BE2C (cell line): ENCODE data around the gene PABPC1L2B. TPM values are rescaled to one million over a fixed set of nuclear protein-coding genes. Genes with fewer than 3 reads are reported as not detected.
"Not testable (repeated sequence)": the region's sequence is repeated elsewhere in the genome, so short reads cannot be mapped to it uniquely, and the experiment has no call there.

ENCODE experiments used
- DNase-seq: peaks from one replicate; pipeline ENCODE4 v3.0.0-alpha.2; 2020
- H3K27me3 ChIP-seq: fragments of 250-450 bp; sonication (Bioruptor Pico); 2 replicates; pipeline ENCODE4 v1.5.1; 2020; ENCODE audit warnings: mild to moderate bottlenecking
- H3K36me3 ChIP-seq: fragments of 250-450 bp; sonication (Bioruptor Pico); 2 replicates; pipeline ENCODE4 v1.5.1; 2020; ENCODE audit warnings: mild to moderate bottlenecking
- H3K4me1 ChIP-seq: fragments of 250-450 bp; sonication (Bioruptor Pico); 2 replicates; pipeline ENCODE4 v1.5.1; 2020
- H3K4me3 ChIP-seq: 2 replicates; pipeline ENCODE4 v1.5.1; 2011; ENCODE audit warnings: low read depth, low read length
- H3K9me3 ChIP-seq: fragments of 250-450 bp; sonication (Bioruptor Pico); 2 replicates; pipeline ENCODE4 v1.5.1; 2020
- CTCF ChIP-seq: IDR thresholded peaks from 2 replicates; pipeline ENCODE4 v1.5.1; 2012; ENCODE audit warnings: mild to moderate bottlenecking, low read depth, low read length
- polyA plus RNA-seq: library from polyadenylated mRNA; unstranded; fragments of >200 nt; gene quantifications from one replicate; pipeline ENCODE4 v1.2.1, GENCODE V29; 2012; ENCODE audit warnings: low read depth, missing spikeins; ENCODE audit not compliant: insufficient read length, insufficient read depth

Gene PABPC1L2B
- polyA plus RNA-seq, result not detected

GRCh38 chrX:73002733-73003132, at the start of gene PABPC1L2B:
Gene PABPC1L2B, plus strand, starts transcription at chrX:73002939. Its CDS starts 704 bp downstream, at chrX:73003643.
- not testable (repeated sequence) for H3K4me1 ChIP-seq, H3K9me3 ChIP-seq, H3K27me3 ChIP-seq, DNase-seq, H3K4me3 ChIP-seq, H3K36me3 ChIP-seq

- H3K27me3 ChIP-seq, H3K36me3 ChIP-seq, H3K4me1 ChIP-seq, H3K9me3 ChIP-seq, DNase-seq, H3K4me3 ChIP-seq: not testable (repeated sequence)
Measured at GRCh38 chrX:72959971-72960370, 42.8 kb upstream of the PABPC1L2B start.

GRCh38 chrX:72971859-72972258, 30.9 kb upstream of the PABPC1L2B start:
- DNase-seq, H3K27me3 ChIP-seq: not testable (repeated sequence)

GRCh38 chrX:72974885-72975284, 27.9 kb upstream of the PABPC1L2B start:
- not testable (repeated sequence) for DNase-seq, H3K36me3 ChIP-seq, H3K4me3 ChIP-seq, H3K9me3 ChIP-seq, H3K4me1 ChIP-seq, H3K27me3 ChIP-seq

More at GRCh38 chrX:72971859-72972258, 30.9 kb upstream of the PABPC1L2B start:
- H3K9me3 ChIP-seq, H3K36me3 ChIP-seq, H3K4me3 ChIP-seq, H3K4me1 ChIP-seq: not testable (repeated sequence)

- H3K27me3 ChIP-seq, H3K36me3 ChIP-seq, H3K4me1 ChIP-seq, H3K9me3 ChIP-seq, DNase-seq, H3K4me3 ChIP-seq: not testable (repeated sequence)
Measured at GRCh38 chrX:72980894-72981469, 21.8 kb upstream of the PABPC1L2B start.

- not testable (repeated sequence) for H3K4me1 ChIP-seq, H3K4me3 ChIP-seq, H3K27me3 ChIP-seq, H3K36me3 ChIP-seq, DNase-seq, H3K9me3 ChIP-seq
Measured at GRCh38 chrX:73004032-73004431, 1.3 kb downstream of the PABPC1L2B start.

- TF ChIP-seq CTCF, result no peak
- Histone ChIP-seq H3K9me3 (no peaks in the 10 kb centered on the region), H3K4me3 (no peak overlapping the region), H3K36me3 (no peaks in the 10 kb centered on the region), H3K27me3 (no peaks in the 10 kb centered on the region), H3K4me1 (no peaks in the 10 kb centered on the region)
- DNase-seq, result no peak
Measured at GRCh38 chrX:73021361-73022092, 18.8 kb downstream of the PABPC1L2B start.

- H3K27me3 ChIP-seq, H3K4me3 ChIP-seq, H3K36me3 ChIP-seq, H3K9me3 ChIP-seq, DNase-seq, H3K4me1 ChIP-seq: not testable (repeated sequence)
Measured at GRCh38 chrX:73022093-73022445, 19.3 kb downstream of the PABPC1L2B start.

- H3K4me3 ChIP-seq, result no peak overlapping the region
- no peaks in the 10 kb centered on the region for H3K27me3 ChIP-seq
- no peaks in the 10 kb centered on the region for H3K9me3 ChIP-seq
- no peak for TF ChIP-seq CTCF
- H3K36me3 ChIP-seq, result no peaks in the 10 kb centered on the region
- H3K4me1 ChIP-seq, result no peaks in the 10 kb centered on the region
- DNase-seq, result no peak
Measured at GRCh38 chrX:73028876-73029275, 26.1 kb downstream of the PABPC1L2B start.
